PC-9 (cell line): ENCODE data around the gene TMEM217. TPM values are rescaled to one million over a fixed set of nuclear protein-coding genes. Genes with fewer than 3 reads are reported as not detected.
A peak's percentile ranks its signal among the peaks of the same experiment; 100 is the strongest.

Experiments
- BruUV-seq: library from RNA; stranded (reverse); fragments of 400-500 nt; replicated peaks from 2 replicates; lab custom pipeline; 2021; lab: Mats Ljungman, UMichigan
- CTCF ChIA-PET: fragments of 300-600 bp; sonication (Branson Sonifier 250); formaldehyde crosslinking; loops from one replicate; lab custom pipeline; 2022; ENCODE audit warnings: antibody characterized with exemption; lab: Charles Lee
- POLR2A ChIA-PET: fragments of 300-600 bp; sonication (Branson Sonifier 250); formaldehyde crosslinking; loops from one replicate; lab custom pipeline; 2022; ENCODE audit warnings: antibody characterized with exemption; ENCODE audit not compliant: unreplicated experiment; lab: Charles Lee
- DNase-seq, 2 experiments: peaks; one replicate each; pipeline versions ENCODE4 v3.0.0 to v3.0.0-alpha.2; 2015 to 2022; ENCODE audit warnings: mixed read lengths in 1 of 2
- H2AFZ ChIP-seq: fragments of 200-600 bp; sonication (generic); 2 replicates; pipeline ENCODE4 v1.8.1; 2017; ENCODE audit warnings: antibody characterized with exemption
- H3F3A ChIP-seq: fragments of 200-600 bp; sonication (generic); 2 replicates; pipeline ENCODE4 v1.8.1; 2017; ENCODE audit warnings: antibody characterized with exemption, mild to moderate bottlenecking, low read depth; ENCODE audit not compliant: insufficient read depth
- H3K27ac ChIP-seq: fragments of 200-600 bp; sonication (generic); 2 replicates; pipeline ENCODE4 v1.6.1; 2016; ENCODE audit warnings: mixed run types
- H3K27me3 ChIP-seq: fragments of 200-600 bp; sonication (generic); 2 replicates; pipeline ENCODE4 v1.6.1; 2016; ENCODE audit warnings: low read depth, mixed run types; ENCODE audit not compliant: insufficient read depth
- H3K36me3 ChIP-seq: fragments of 200-600 bp; sonication (generic); 2 replicates; pipeline ENCODE4 v1.6.1; 2016; ENCODE audit warnings: low read depth, mixed run types
- H3K4me1 ChIP-seq: fragments of 200-600 bp; sonication (generic); replicated peaks from 2 replicates; pipeline ENCODE4 v1.6.1; 2016; ENCODE audit warnings: mixed run types; ENCODE audit not compliant: insufficient read depth
- H3K4me2 ChIP-seq: fragments of 200-600 bp; sonication (generic); 2 replicates; pipeline ENCODE4 v1.6.1; 2017; ENCODE audit warnings: mixed run types
- H3K4me3 ChIP-seq: fragments of 200-600 bp; sonication (generic); 2 replicates; pipeline ENCODE4 v1.6.1; 2016; ENCODE audit warnings: mixed run types
- H3K79me2 ChIP-seq: fragments of 200-600 bp; sonication (generic); 2 replicates; pipeline ENCODE4 v1.6.1; 2017; ENCODE audit warnings: low read depth, mixed run types
- H3K9me2 ChIP-seq: fragments of 200-600 bp; sonication (generic); 2 replicates; pipeline ENCODE4 v1.8.1; 2017; ENCODE audit warnings: mild to moderate bottlenecking; ENCODE audit not compliant: insufficient read depth
- H3K9me3 ChIP-seq: fragments of 200-600 bp; sonication (generic); 2 replicates; pipeline ENCODE4 v1.8.1; 2016; ENCODE audit warnings: low read depth; ENCODE audit not compliant: insufficient read depth
- H4K20me1 ChIP-seq: fragments of 200-600 bp; sonication (generic); 2 replicates; pipeline ENCODE4 v1.8.1; 2017; ENCODE audit not compliant: insufficient read depth
- EZH2 ChIP-seq: fragments of 200-600 bp; sonication (generic); IDR thresholded peaks from 2 replicates; pipeline ENCODE4 v1.8.0; 2017; ENCODE audit warnings: antibody characterized with exemption, low read depth
- intact Hi-C: fragments of 100-400 bp; cut with micrococcal nuclease; formaldehyde crosslinking; loops from one replicate; pipeline ENCODE4 v1.10.0; 2022; ENCODE audit not compliant: unreplicated experiment
- total RNA-seq: library from RNA; stranded (reverse); gene quantifications from 2 replicates; pipeline ENCODE4 v1.2.3, GENCODE V29; 2021
- TF ChIP-seq, protein P1 (sequence below): fragments of 200-600 bp; sonication (generic); conservative IDR thresholded peaks from 2 replicates; pipeline ENCODE4 v1.6.1; 2017; ENCODE audit warnings: mixed run types, antibody characterized with exemption, mild to moderate bottlenecking, moderate library complexity

TMEM217 gene
- total RNA-seq, 1 experiment from 2014 or later, result 4.9 TPM

DNA sequence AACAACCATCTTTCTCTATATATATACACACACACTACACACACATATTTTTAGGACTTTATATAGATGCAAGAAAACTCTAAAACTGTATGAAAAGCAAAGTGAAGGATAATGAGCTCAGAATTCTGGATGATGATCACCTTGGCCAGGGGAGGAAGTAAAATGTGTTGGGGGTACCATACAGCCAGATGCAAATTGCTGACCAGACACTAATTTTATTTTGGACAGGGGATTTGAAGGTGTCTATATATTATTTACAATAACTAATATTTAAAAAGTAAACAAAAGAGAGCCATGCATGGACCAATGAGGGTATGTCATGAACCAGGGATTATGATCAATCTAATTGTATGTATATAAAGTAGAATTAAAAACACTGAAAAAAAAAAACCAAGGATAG, 20.2 kb downstream of the TMEM217 start:
- Histone ChIP-seq H3K9me3 (no peaks in the 10 kb centered on the region), H3K79me2 (no peaks in the 10 kb centered on the region), H3K27me3 (no peaks in the 10 kb centered on the region), H3F3A (peaks cover 32% of the 10 kb centered on the region), H3K36me3 (no peaks in the 10 kb centered on the region), H3K4me3 (no peak overlapping the region), H2AFZ (no peak overlapping the region), H4K20me1 (no peaks in the 10 kb centered on the region), H3K4me1 (peaks cover 33% of the 10 kb centered on the region), H3K9me2 (no peaks in the 10 kb centered on the region), H3K4me2 (no peak overlapping the region), H3K27ac (no peak overlapping the region)
- ChIA-PET CTCF (no interaction called here), POLR2A (interaction anchor here (0.6 kb wide), 1 partner anchor 385 kb away, joined by 3 read pairs; no protein-coding TSS in a partner anchor)
- no TSS peak for BruUV-seq
- intact Hi-C loops, result no loop called here
- TF ChIP-seq, protein P1, sequence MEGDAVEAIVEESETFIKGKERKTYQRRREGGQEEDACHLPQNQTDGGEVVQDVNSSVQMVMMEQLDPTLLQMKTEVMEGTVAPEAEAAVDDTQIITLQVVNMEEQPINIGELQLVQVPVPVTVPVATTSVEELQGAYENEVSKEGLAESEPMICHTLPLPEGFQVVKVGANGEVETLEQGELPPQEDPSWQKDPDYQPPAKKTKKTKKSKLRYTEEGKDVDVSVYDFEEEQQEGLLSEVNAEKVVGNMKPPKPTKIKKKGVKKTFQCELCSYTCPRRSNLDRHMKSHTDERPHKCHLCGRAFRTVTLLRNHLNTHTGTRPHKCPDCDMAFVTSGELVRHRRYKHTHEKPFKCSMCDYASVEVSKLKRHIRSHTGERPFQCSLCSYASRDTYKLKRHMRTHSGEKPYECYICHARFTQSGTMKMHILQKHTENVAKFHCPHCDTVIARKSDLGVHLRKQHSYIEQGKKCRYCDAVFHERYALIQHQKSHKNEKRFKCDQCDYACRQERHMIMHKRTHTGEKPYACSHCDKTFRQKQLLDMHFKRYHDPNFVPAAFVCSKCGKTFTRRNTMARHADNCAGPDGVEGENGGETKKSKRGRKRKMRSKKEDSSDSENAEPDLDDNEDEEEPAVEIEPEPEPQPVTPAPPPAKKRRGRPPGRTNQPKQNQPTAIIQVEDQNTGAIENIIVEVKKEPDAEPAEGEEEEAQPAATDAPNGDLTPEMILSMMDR, result no peak
- no peak for TF ChIP-seq EZH2
- DNase-seq, result no peak

GRCh38 chr6:37236921-37237320, 21.0 kb downstream of the TMEM217 start:
- POLR2A ChIA-PET, result no interaction called here
- Histone ChIP-seq H4K20me1 (no peaks in the 10 kb centered on the region), H3K4me1 (peaks cover 24% of the 10 kb centered on the region), H3K27me3 (no peaks in the 10 kb centered on the region), H3K27ac (no peak overlapping the region), H3K79me2 (no peaks in the 10 kb centered on the region), H3K9me2 (no peaks in the 10 kb centered on the region), H3F3A (peaks cover 23% of the 10 kb centered on the region), H3K36me3 (no peaks in the 10 kb centered on the region), H3K9me3 (no peaks in the 10 kb centered on the region), H3K4me2 (no peak overlapping the region), H3K4me3 (no peak overlapping the region), H2AFZ (no peak overlapping the region)
- intact Hi-C loops, result no loop called here
- no peak for TF ChIP-seq EZH2
- TF ChIP-seq, protein P1, result no peak
- CTCF ChIA-PET, result no interaction called here
- BruUV-seq, result no TSS peak
- peak in 1 of 2 experiments; percentile 37 for DNase-seq

DNA sequence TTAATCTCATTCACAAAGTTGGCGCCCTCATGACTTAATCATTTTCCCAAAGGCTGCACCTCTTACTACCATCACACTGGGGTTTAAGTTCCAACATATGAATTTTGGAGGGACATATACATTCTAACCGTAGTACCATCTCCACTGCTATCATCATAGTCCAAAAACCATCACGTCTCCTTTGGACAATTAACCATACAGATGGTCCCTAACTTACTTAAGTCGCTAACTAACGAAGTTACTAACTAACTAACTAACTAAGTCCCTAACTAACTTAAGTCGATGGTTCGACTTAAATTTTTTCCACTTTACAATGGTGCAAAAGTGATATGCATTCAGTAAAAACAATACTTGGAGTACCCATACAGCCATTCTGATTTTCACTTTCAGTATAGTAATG, 24.4 kb downstream of the TMEM217 start:
- H3K4me2 ChIP-seq, result no peak overlapping the region
- BruUV-seq, result no TSS peak
- no peaks in the 10 kb centered on the region for H3K4me1 ChIP-seq
- no peaks in the 10 kb centered on the region for H3K36me3 ChIP-seq
- no peak overlapping the region for H2AFZ ChIP-seq
- TF ChIP-seq, protein P1, result no peak
- no peaks in the 10 kb centered on the region for H3K9me2 ChIP-seq
- no peak overlapping the region for H3K4me3 ChIP-seq
- H3K27me3 ChIP-seq, result no peaks in the 10 kb centered on the region
- H3K27ac ChIP-seq, result no peak overlapping the region
- no peaks in the 10 kb centered on the region for H3K79me2 ChIP-seq
- ChIA-PET POLR2A (no interaction called here), CTCF (no interaction called here)
- no peaks in the 10 kb centered on the region for H3K9me3 ChIP-seq
- 0 out of 2 replicates have a peak, but pooled peaks cover 7% of the 10 kb centered on the region for H3F3A ChIP-seq
- DNase-seq, result peak in 1 of 2 experiments; percentile 28
- H4K20me1 ChIP-seq, result no peaks in the 10 kb centered on the region
- intact Hi-C loops, result no loop called here
